Skeletal muscle cell (primary cell): ENCODE results near the gene CA11.
A peak's percentile ranks its signal among the peaks of the same experiment; 100 is the strongest.
"Not testable (repeated sequence)": the region's sequence is repeated elsewhere in the genome, so short reads cannot be mapped to it uniquely, and the experiment has no call there.

Experiments used
- DNase-seq: peaks from one replicate; pipeline ENCODE4 v3.0.0-alpha.2; 2010; ENCODE audit warnings: low read depth
- H3K4me3 ChIP-seq: 2 replicates; pipeline ENCODE4 v1.5.1; 2011; ENCODE audit warnings: low read depth, mild to moderate bottlenecking, control low read depth, low read length, moderate library complexity

CA11 gene

DNA sequence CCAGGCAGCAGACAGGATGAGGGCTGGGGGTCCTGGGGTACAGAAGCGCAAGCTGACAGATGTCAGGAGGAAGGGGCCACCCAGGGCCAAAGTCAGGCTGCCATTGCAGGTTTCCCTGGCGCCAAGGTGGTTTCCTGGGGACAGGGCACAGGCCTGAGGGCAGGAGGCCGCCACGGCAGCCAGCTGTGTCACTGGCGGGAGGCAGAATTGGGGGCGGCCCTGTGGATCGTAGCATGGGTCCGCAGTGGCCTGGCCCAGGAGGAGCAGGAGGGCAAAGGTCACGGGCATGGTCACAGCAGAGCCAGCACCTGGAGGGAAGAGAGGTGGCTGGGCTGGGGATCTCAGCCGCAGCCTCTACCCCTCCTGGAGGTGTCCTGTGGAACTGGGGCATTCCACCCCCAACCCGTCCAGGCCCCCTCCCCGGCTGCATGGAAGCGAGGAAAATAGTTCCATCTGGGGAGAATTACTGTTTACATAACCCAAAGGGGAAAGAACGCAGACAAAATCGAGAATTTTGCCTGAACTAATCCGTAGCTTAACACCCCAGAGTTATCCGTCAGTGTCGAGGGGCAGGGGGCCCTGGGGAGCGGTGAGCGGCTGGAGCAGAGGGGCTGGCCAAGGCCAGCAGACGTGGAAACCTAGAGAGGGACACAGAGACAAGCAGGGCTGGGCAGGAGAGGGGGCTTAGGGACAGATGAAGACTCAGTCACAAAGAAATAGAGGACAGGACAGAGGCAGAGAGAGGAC is 24.9 kb upstream of the CA11 start:
- H3K4me3 ChIP-seq, result no peak overlapping the region
- no peak for DNase-seq

DNA sequence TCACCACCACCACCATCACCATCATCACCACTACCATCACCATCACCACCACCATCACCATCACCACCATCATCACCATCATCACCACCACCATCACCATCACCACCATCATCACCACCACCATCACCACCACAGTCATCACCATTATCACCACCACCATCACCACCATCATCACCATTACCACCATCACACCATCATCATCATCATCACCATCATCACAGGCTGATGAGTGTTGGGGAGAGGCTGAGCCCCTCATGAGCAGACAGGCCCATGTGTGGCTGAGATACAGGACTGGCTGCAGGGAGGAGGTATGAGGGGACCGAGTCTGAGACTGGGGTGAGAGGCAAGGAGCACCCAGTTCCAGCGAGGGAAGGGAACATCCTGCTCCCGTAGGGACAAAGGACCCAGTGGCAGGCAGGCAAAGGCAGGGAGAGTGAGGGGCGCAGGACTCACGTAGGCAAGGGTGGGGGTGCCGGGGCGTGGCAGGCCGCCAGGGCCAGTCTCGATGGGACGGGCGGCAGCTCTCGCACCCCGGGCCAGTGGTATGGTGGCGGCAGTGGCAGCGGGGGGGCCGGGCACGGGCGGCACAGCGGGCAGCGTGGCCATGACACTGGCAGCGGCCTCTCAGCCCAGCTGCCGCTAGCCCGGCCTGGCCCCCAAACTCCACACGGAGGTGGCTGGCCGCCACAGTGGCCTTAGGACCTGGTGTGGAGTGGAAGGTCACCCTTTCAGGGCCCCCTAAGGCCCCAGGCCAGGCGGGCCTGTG is 24.1 kb upstream of the CA11 start:
- no peak for DNase-seq

DNA sequence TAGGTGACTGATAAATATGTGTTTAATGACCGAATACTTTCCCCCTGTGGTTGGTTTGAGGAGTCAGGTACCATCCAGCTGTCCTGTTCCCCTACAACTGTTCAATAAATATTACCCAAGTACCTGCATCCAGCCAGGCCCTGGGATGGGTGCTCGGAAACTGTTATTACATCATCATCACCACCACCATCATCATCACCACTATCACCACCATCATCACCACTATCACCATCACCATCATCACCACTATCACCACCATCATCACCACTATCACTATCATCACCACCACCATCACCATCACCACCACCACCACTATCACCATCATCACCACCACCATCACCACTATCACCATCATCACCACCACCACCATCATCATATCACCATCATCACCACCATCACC is 22.8 kb upstream of the CA11 start:
- no peak overlapping the region for H3K4me3 ChIP-seq
- DNase-seq, result no peak

More for the DNA sequence above, 24.1 kb upstream of the CA11 start:
- H3K4me3 ChIP-seq, result no peak overlapping the region

DNA sequence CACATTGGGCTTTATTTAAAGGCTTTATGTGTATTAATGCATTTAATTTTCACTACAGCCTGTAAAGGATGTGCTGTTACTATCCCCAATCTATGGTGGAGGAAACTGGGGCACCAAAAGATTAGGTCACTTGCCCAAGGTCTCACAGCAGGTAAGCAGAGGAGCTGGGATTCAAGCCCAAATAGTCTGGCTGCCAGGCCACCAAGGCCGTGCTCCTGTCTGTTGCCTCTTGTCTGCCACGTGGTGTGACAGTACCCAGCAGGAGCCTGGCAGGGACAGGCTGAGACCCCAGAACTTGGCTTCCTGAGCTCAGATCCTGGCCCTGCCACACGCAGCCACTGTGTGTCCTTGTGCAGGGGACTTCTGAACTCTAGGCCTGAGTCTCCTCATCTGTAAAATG is 22.3 kb upstream of the CA11 start:
- no peak overlapping the region for H3K4me3 ChIP-seq
- no peak for DNase-seq

DNA sequence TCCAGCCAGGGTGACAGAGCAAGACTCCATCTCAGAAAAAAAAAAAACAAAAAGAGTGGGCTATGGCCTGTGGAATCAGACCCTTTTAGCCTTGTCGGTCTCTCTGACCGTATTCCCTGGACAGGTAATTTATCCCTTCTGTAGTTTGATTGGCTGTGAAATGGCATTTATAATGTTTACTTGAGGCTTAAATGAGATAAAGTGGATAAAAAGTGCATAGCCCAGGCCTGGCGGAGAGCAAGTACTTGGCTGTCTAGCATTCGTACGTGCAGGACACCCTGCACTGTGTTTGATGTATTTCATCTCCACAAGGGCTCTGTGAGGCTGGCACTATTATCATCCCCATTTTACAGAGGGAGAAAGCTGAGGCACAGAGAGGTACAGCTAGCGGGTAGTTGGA is 19.8 kb upstream of the CA11 start:
- DNase-seq, result no peak
- no peak overlapping the region for H3K4me3 ChIP-seq

DNA sequence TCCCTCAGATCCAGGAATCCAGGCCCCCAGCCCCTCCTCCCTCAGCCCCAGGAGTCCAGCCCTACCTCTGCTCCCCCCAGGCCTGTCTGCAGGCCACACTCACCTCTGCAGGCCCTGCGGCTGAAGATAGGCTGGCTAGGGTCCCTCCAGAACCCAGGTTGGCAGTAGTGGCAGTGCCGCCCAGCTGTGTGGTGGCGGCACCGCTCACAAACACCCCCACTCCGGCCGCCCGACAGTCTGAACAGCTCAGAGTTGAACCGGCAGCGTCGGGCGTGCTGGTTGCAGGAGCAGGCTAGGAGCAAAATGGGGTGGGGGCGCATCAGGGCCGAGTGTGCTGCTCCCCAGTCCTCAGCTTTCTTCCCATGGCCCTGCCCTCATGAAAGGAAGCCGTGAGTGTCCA is 18.5 kb upstream of the CA11 start:
- no peak for DNase-seq
- no peak overlapping the region for H3K4me3 ChIP-seq

DNA sequence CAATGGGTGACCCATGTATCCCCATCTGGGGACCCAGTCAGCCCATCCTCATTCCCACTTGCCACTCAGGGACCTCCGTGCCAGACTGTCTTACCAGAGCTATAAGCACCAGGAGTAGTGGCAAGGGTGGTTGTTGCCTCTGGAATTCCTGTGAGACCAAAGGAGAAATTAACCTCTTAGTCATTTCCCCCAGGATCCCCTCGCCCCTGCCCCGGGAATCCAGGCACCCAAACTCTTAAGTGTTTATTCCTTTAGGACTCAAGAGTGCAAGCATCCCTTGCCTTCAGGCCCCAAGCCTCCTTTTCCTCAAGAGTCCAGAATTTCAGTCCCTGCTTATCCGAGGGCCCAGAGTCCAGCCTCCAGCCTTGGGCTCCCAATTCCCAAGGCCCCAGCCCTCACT is 17.7 kb upstream of the CA11 start:
- no peak for DNase-seq
- no peak overlapping the region for H3K4me3 ChIP-seq

DNA sequence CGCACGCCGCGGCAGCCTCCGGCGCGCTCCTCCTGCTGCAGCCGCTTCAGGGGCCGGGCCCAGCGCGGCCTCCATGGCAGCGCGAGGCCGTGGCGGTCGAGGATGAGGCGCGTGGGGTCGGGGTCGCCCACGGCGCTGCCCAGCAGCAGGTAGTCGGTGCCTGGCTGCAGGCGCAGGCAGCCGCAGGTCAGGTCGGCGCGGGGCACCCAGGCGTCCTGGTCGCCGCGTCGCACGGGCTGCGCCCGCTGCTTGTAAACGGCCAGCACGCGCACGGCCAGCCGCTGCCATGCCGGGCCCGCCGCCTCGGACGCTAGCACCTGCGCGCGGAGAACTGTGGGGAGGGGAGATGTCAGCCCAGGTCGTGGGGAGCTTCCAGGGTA is 15.7 kb upstream of the CA11 start:
- DNase-seq, result no peak

DNA sequence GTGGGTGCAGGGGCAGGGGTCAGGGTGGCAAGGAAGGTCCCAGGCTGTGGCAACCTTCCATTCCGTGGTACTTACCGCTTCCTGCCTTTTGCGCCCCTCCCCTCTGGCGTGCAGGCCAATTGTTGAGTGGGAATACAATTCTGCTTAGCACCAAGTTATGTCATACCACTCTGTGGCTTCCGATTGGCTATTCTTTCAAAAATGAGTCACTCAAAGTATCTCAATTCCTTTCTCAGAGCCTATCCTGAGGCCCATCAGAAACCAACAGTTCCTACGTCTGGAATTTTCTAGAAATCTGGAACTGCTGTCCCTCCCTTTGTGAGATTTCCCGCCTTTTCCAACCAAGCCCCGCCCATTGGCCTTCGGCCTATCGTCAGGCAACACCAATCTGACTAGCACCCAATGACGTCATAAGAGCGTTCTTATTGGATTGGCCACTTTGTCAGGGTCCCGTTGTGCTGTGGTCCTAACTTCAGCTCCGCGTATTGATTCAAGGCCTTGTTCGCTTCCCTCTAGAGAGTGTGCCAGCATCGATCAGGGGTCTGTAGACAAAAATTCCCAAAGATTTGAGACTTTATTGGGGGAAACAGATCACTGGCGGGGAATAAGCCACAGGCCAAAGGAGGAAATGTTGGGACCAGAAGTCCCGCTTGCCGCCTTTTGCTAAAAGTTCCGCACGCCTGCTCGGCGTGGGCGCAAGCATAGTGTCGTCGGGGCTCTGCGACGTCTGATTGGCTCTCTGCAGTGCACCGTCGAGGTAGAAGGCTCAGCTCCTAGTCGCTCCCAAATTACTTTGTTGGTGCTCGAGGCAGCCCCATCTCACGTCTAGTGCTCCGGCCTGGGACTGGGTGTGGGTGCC is 15.1 kb upstream of the CA11 start:
- no peak overlapping the region for H3K4me3 ChIP-seq
- DNase-seq, result no peak

More for the DNA sequence above, 15.7 kb upstream of the CA11 start:
- H3K4me3 ChIP-seq, result no peak overlapping the region

DNA sequence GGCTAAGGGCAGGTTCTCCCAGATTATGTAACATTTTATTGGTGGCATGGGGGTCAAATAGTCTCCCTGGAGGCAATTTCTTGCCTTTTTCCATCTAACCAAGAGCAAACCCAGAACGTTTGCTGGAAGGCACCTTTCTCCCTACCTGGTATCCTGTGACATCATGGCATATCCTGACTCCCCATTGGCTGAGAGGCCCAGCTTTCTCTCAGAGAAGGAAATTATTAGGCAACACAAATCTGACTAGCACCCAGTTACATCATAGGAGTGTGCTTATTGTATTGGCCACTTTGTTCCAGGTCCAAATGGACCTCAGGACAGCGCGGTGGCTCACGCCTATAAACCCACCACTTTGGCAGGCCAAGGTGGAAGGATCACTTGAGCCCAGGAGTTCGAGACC is 13.8 kb upstream of the CA11 start:
- no peak for DNase-seq
- no peak overlapping the region for H3K4me3 ChIP-seq

DNA sequence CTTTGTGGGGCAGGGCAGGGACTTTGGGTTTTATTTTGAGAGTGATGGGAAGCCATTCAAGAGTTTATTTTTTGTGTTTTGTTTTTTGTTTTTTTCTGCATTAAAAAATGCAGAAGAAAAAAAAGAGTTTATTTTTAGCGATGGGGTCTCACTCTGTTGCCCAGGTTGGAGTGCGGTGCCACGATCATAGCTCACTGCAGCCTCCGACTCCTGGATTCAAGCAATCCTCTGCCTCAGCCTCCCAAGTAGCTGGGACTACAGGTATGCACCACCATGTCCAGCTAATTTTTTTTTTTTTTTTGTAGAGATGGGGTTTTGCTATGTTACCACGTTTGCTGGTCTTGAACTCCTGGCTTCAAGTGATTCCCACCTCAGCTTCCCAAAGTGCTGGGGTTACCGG is 12.5 kb upstream of the CA11 start:
- H3K4me3 ChIP-seq, result no peak overlapping the region
- no peak for DNase-seq

DNA sequence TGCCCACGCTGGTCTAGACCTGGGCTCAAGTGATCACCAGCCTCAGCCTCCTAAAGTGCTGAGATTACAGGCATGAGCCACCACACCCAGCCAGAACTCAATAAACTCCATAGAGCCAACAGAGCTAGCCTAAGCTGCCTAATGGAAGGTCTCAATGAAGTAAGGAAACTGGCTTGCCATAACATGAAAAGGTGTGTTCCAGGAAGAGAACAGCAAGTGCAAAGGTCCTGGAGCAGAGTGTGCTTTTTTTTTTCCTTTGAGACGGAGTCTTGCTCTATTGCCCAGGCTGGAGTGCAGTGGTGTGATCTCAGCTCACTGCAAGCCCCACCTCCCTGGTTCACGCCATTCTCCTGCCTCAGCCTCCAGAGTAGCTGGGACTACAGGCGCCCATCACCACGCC is 11.8 kb upstream of the CA11 start:
- H3K4me3 ChIP-seq, DNase-seq: not testable (repeated sequence)

DNA sequence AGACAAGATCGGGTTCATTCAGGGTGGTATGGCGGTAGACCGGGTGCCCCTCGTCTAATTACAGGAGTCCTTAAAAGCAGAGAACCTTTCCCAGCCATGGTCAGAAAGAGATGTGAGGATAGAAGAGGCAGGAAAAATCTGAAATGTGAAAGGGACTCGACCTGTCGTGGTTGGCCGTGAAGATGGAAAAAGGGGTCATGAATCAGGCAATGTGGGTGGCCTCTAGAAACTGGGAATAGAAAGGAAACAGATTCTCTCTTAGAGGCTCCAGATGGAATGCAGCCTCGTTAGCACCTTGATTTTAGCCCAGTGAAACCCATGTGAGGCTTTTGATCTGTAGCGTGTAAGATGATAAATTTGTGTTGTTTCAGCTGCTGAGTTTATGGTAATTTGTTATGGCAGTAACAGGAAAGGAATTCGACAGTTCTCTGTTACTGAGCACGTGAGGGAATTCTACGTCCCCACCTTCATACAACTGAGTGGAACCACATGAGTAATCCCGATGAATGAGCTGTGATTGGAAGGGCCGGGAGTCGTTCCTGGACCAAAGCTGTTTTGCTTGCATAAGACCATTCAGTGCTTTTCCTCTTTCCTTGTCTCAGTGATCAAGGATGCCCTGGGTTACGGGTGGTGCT is 11.0 kb upstream of the CA11 start:
- no peak for DNase-seq

DNA sequence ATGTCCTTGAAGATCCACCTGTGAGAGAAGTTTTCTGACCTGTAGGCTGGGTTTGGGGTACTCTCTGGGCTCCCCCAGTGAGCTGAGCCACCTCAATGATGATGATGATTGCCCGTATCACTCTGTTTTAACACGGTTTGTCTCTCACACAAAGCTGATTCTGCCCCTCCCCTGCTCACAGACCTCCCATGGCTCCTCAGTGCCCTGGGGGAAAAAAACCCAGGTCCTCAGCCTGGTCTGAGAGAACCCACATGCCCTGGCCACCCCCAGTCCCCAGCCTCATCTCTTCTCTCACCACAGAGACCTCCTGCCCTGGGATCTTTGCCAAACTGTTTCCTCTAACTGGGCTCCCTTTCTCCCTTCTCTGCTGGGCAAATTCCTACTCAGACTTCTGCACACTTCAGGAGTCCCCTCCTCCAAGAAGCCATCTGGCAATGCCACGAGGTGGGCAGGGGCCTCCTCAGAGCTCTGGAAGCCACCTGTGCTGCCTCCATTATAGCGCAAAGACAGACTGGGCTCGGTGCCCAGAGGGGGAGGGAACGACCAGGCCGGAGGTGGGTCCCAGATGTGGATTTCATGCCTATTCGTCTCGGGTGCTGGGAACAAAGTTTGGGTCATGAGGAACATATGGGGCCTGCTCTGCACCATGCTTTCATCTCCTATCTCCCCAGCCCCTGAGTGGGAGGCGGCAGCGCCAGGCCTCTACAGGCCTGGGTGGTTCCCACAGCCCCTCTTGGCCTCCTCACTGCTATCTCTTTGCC is 8.5 kb upstream of the CA11 start:
- no peak for DNase-seq
- H3K4me3 ChIP-seq, result no peak overlapping the region

More for the DNA sequence above, 11.0 kb upstream of the CA11 start:
- no peak overlapping the region for H3K4me3 ChIP-seq

DNA sequence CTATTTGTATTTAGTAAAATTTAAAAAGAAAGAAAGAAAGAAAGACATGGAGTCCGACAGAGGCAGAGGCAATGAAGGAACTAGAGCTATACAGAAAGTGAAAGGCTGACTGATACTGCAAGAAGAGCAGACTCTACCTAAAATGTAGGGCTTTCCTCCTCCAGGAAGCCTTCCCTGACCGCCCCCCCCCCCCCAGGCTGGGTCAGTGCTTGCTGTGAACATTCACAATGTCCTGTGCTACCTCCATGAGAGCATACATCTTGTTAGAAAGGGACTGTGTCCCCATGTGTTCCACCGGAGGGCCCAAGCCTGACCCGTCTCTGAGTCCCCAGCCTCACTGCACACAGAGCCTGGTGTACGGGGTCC is 5.7 kb upstream of the CA11 start:
- no peak for DNase-seq
- no peak overlapping the region for H3K4me3 ChIP-seq

DNA sequence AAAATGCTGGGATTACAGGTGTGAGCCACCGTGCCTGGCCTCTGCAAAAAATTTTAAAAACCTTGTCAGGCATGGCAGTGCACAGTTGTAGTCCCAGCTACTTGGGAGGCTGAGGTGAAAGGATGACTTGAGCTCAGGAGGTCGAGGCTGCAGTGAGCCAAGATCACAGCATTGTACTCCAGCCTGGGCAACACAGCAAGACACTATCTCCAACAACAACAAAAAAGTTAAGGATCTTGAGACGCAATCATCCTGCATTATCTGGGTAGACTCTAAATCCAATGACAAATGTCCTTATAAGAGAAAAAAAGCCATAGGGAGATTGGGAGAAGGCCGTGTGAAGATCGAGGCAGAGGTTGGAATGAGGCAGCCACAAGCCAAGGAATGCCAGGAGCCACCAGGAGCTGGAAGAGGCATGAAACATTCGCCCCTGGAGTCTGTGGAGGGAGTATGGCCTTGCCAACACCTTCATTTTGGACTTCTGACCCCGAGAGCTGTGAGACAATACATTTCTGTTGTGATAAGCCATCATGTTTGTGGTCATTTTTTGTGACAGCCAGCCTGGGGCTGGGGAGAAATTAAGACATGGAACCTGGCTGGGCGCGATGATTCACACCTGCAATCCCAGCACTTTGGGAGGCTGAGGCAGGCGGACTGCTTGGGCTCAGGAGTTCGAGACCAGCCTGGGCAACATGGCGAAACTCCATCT is 5.1 kb upstream of the CA11 start:
- no peak for DNase-seq
- H3K4me3 ChIP-seq, result no peak overlapping the region

DNA sequence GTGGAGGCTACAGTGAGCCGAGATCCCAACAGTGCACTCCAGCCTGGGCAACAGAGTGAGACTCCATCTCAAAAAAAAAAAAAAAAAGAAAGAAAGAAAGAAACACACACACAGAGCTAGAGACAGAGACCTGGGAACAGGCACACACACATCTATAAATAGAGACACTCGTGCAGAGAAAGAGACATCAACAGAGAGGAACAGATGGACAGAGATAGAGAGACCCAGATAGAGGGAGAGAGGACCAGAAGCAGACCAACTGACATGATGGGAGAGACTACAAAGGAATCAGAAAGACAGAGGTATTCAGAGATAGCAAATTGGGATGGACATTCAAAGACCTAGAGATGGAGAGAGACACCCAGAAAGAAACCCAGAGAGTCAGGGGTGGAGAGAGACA is 2.1 kb upstream of the CA11 start:
- no peak overlapping the region for H3K4me3 ChIP-seq
- DNase-seq, result no peak

DNA sequence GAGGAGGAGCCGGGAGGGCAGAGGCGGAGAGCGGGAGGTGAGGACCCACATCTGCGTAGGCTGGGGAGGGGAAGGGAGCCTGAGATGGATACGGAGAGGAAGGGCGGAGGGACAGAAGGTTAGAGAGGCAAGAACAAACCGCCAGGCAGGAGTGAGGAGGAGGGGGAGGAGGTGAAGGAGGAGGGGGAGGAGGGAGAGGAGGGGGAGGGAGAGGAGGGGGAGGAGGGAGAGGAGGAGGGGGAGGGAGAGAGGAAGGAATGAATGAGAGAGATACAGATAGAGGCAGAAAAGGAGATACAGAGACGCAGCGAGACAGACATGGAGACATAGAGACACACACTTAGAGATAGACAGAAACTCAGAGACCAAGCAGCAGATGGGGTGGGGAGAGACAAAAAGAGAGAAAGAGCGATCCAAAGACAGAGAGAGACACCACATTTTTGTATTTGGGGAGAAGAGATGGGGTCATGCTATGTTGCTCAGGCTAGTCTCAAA is 782 bp upstream of the CA11 start:
- peak overlapping the region; percentile 55 for H3K4me3 ChIP-seq
- DNase-seq, result no peak
